ENCODE data around the gene TFDP2. TPM values are rescaled to one million over a fixed set of nuclear protein-coding genes. Genes with fewer than 3 reads are reported as not detected.

The TFDP2 gene
- total and polyA plus RNA-seq, 9 of the 15 experiments (the other 6 are each of a cell fraction or from before 2014, with no cell fraction given), result 95.6 to 179 (median 126) TPM

DNA sequence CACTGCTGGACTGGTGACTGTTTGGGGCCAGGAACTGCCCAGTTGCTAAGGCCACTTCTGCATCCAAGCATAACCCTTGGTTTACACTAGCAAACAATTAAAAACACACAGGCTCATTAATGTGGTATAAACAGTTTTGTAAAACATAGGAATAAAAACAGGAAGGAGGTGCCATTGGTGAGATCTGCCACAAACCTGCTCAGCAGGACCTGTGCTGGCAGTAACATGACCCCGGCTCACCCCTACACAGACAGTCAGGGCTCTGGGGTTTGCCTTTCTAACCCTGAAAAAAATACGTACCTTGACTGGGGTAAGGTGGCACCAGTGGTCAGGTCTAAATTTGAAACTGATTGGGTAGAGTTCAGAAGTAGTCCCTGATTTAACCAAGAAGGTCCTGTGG, 196.7 kb downstream of the TFDP2 start:
- H3K79me2 ChIP-seq (ENCODE audit: control insufficient read depth, insufficient read depth, low read length), result no peaks in the 10 kb centered on the region
- ChIA-PET CTCF (ENCODE audit: low intra/inter-chr PET ratio) (no interaction called here), POLR2A (interaction anchor here (1.3 kb wide), 1 partner anchor 52 kb away, joined by 3 read pairs; no protein-coding TSS in a partner anchor)
- intact Hi-C loops (cut with micrococcal nuclease) (no loop called here), in situ Hi-C loops (cut with MboI) (no loop called here)
- no peak for FAIRE-seq
- H2AFZ ChIP-seq (ENCODE audit: low read depth, low read length), result no peak overlapping the region
- H3K9me3 ChIP-seq (replicated peaks; ENCODE audit: control insufficient read depth, insufficient read depth, low read depth, low read length), result no peaks in the 10 kb centered on the region
- no peaks in the 10 kb centered on the region for H3K27me3 ChIP-seq (ENCODE audit: control insufficient read depth in 2 of 2, insufficient read depth in 2 of 2, low read length in 2 of 2)
- no peak overlapping the region for H3K4me2 ChIP-seq (ENCODE audit: insufficient read depth, low read length)
- H3K36me3 ChIP-seq (ENCODE audit: control insufficient read depth, insufficient read depth, low read length), result peaks cover 44% of the 10 kb centered on the region
- no peak overlapping the region for H3K4me3 ChIP-seq
- no peak overlapping the region for H3K27ac ChIP-seq (ENCODE audit: extremely low read depth, low read depth, low read length)
- no peak for DNase-seq (ENCODE audit: extremely low read depth in 1 of 4, low spot score in 3 of 4)
- BruUV-seq (replicated peaks), result no TSS peak
- 93% methylated on average over 2 of the region's 2 CpGs for WGBS (ENCODE audit: insufficient coverage, low coverage, missing lambda C conversion rate)
- ATAC-seq, result no peak
- H3K9ac ChIP-seq (ENCODE audit: insufficient read depth in 1 of 2, low read depth in 2 of 2, low read length in 2 of 2), result no peak overlapping the region
- H3K4me1 ChIP-seq (replicated peaks in 1 of 2; ENCODE audit: control insufficient read depth in 2 of 2, insufficient read depth in 2 of 2, low read length in 2 of 2), result no peaks in the 10 kb centered on the region
- H4K20me1 ChIP-seq (replicated peaks; ENCODE audit: control insufficient read depth, insufficient read depth, low read length), result no peaks in the 10 kb centered on the region
- H3K9me1 ChIP-seq (ENCODE audit: control insufficient read depth, insufficient read depth, low read length), result no peaks in the 10 kb centered on the region
- TF ChIP-seq, protein P1, sequence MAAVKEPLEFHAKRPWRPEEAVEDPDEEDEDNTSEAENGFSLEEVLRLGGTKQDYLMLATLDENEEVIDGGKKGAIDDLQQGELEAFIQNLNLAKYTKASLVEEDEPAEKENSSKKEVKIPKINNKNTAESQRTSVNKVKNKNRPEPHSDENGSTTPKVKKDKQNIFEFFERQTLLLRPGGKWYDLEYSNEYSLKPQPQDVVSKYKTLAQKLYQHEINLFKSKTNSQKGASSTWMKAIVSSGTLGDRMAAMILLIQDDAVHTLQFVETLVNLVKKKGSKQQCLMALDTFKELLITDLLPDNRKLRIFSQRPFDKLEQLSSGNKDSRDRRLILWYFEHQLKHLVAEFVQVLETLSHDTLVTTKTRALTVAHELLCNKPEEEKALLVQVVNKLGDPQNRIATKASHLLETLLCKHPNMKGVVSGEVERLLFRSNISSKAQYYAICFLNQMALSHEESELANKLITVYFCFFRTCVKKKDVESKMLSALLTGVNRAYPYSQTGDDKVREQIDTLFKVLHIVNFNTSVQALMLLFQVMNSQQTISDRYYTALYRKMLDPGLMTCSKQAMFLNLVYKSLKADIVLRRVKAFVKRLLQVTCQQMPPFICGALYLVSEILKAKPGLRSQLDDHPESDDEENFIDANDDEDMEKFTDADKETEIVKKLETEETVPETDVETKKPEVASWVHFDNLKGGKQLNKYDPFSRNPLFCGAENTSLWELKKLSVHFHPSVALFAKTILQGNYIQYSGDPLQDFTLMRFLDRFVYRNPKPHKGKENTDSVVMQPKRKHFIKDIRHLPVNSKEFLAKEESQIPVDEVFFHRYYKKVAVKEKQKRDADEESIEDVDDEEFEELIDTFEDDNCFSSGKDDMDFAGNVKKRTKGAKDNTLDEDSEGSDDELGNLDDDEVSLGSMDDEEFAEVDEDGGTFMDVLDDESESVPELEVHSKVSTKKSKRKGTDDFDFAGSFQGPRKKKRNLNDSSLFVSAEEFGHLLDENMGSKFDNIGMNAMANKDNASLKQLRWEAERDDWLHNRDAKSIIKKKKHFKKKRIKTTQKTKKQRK (IDR thresholded peaks at IDR 0.05; ENCODE audit: borderline replicate concordance, low read depth, low read length), result no peak
- TF ChIP-seq ZNF717 (CRISPR knock-in tag; IDR thresholded peaks at IDR 0.05), result no peak
- TF ChIP-seq BACH1 (tag; IDR thresholded peaks at IDR 0.05), result no peak
- TF ChIP-seq RBM22 (IDR thresholded peaks at IDR 0.05; ENCODE audit: low read depth, low read length, poor library complexity, severe bottlenecking), result no peak
- TF ChIP-seq HDAC3 (IDR thresholded peaks at IDR 0.05; ENCODE audit: borderline replicate concordance, partially characterized antibody), result no peak
- no peak for TF ChIP-seq TARDBP (IDR thresholded peaks at IDR 0.05)
- TF ChIP-seq, protein P2, sequence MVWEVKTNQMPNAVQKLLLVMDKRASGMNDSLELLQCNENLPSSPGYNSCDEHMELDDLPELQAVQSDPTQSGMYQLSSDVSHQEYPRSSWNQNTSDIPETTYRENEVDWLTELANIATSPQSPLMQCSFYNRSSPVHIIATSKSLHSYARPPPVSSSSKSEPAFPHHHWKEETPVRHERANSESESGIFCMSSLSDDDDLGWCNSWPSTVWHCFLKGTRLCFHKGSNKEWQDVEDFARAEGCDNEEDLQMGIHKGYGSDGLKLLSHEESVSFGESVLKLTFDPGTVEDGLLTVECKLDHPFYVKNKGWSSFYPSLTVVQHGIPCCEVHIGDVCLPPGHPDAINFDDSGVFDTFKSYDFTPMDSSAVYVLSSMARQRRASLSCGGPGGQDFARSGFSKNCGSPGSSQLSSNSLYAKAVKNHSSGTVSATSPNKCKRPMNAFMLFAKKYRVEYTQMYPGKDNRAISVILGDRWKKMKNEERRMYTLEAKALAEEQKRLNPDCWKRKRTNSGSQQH (CRISPR knock-in tag; IDR thresholded peaks at IDR 0.05), result no peak
- no peak for TF ChIP-seq TRIM28 (IDR thresholded peaks at IDR 0.05)
- TF ChIP-seq, protein P3, sequence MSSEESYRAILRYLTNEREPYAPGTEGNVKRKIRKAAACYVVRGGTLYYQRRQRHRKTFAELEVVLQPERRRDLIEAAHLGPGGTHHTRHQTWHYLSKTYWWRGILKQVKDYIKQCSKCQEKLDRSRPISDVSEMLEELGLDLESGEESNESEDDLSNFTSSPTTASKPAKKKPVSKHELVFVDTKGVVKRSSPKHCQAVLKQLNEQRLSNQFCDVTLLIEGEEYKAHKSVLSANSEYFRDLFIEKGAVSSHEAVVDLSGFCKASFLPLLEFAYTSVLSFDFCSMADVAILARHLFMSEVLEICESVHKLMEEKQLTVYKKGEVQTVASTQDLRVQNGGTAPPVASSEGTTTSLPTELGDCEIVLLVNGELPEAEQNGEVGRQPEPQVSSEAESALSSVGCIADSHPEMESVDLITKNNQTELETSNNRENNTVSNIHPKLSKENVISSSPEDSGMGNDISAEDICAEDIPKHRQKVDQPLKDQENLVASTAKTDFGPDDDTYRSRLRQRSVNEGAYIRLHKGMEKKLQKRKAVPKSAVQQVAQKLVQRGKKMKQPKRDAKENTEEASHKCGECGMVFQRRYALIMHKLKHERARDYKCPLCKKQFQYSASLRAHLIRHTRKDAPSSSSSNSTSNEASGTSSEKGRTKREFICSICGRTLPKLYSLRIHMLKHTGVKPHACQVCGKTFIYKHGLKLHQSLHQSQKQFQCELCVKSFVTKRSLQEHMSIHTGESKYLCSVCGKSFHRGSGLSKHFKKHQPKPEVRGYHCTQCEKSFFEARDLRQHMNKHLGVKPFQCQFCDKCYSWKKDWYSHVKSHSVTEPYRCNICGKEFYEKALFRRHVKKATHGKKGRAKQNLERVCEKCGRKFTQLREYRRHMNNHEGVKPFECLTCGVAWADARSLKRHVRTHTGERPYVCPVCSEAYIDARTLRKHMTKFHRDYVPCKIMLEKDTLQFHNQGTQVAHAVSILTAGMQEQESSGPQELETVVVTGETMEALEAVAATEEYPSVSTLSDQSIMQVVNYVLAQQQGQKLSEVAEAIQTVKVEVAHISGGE (CRISPR knock-in tag; IDR thresholded peaks at IDR 0.05), result no peak
- TF ChIP-seq, protein P4, sequence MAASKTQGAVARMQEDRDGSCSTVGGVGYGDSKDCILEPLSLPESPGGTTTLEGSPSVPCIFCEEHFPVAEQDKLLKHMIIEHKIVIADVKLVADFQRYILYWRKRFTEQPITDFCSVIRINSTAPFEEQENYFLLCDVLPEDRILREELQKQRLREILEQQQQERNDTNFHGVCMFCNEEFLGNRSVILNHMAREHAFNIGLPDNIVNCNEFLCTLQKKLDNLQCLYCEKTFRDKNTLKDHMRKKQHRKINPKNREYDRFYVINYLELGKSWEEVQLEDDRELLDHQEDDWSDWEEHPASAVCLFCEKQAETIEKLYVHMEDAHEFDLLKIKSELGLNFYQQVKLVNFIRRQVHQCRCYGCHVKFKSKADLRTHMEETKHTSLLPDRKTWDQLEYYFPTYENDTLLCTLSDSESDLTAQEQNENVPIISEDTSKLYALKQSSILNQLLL (CRISPR knock-in tag; IDR thresholded peaks at IDR 0.05; ENCODE audit: borderline replicate concordance), result no peak
- TF ChIP-seq, protein P5, sequence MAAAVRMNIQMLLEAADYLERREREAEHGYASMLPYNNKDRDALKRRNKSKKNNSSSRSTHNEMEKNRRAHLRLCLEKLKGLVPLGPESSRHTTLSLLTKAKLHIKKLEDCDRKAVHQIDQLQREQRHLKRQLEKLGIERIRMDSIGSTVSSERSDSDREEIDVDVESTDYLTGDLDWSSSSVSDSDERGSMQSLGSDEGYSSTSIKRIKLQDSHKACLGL (CRISPR knock-in tag; IDR thresholded peaks at IDR 0.05; ENCODE audit: borderline replicate concordance, poor library complexity, severe bottlenecking), result no peak
- no peak for TF ChIP-seq PTTG1 (tag; IDR thresholded peaks at IDR 0.05; ENCODE audit: low read depth)

All from K562 (cell line).